C4-2B (cell line): ENCODE results near the gene RECQL.

Experiments
- H3K27ac ChIP-seq: fragments of 450-650 bp; 2 replicates; pipeline ENCODE4 v1.5.1; 2017
- ZFX ChIP-seq: fragments of 450-650 bp; IDR thresholded peaks from 2 replicates; pipeline ENCODE4 v1.6.1; 2017
- TF ChIP-seq, protein P1 (sequence below): fragments of 450-650 bp; conservative IDR thresholded peaks from 2 replicates; pipeline ENCODE4 v1.5.1; 2017; ENCODE audit warnings: mild to moderate bottlenecking

The RECQL gene

DNA sequence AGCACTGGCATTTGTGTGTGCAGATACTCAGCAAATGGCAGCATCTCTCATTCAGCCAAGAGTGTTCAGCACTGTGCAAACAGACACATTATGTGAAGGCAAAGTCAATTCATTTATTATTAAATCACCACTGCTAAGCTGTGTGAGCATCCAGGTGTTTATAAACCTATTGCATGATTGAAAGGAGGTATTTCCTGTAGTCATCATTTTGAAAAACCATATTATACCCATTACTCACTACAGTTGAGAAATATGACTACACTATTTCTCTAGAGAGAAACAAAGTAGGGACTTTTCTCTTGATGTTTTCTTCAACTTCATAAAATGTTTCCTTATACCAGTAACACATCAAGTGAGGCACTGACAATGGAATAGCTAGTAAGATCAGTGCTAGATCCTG is 38.4 kb upstream of the RECQL start:
- H3K27ac ChIP-seq, result no peak overlapping the region
- TF ChIP-seq ZFX, result no peak
- TF ChIP-seq, protein P1, sequence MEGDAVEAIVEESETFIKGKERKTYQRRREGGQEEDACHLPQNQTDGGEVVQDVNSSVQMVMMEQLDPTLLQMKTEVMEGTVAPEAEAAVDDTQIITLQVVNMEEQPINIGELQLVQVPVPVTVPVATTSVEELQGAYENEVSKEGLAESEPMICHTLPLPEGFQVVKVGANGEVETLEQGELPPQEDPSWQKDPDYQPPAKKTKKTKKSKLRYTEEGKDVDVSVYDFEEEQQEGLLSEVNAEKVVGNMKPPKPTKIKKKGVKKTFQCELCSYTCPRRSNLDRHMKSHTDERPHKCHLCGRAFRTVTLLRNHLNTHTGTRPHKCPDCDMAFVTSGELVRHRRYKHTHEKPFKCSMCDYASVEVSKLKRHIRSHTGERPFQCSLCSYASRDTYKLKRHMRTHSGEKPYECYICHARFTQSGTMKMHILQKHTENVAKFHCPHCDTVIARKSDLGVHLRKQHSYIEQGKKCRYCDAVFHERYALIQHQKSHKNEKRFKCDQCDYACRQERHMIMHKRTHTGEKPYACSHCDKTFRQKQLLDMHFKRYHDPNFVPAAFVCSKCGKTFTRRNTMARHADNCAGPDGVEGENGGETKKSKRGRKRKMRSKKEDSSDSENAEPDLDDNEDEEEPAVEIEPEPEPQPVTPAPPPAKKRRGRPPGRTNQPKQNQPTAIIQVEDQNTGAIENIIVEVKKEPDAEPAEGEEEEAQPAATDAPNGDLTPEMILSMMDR, result no peak

DNA sequence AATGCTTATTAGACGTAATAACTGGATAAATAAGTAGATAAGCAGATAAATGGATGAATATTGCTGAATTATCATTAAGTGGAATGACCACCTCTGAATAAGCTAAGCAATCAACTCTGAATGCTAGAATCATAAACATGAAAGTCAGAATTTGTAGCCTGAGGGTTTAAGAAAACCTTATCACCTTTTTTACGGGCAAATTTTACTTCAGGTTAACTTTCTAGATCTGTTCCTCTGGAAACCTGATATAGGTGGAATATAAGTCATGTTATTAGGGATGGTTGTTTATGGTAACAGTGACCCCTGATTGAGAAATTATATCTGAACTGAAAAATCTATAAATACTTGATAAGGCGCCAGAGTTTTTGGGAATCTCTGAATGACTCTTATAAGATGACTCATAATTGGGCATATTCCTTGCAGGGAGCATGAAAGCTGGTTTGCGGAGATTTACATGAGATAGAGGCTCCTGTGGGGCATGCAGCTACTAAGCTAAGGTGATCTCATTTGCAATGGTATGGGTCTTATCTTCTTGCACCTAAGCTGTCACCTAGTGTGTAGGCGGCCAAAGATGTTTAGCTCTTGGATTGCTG is 36.7 kb upstream of the RECQL start:
- no peak overlapping the region for H3K27ac ChIP-seq
- TF ChIP-seq ZFX, result no peak
- TF ChIP-seq, protein P1, result no peak

DNA sequence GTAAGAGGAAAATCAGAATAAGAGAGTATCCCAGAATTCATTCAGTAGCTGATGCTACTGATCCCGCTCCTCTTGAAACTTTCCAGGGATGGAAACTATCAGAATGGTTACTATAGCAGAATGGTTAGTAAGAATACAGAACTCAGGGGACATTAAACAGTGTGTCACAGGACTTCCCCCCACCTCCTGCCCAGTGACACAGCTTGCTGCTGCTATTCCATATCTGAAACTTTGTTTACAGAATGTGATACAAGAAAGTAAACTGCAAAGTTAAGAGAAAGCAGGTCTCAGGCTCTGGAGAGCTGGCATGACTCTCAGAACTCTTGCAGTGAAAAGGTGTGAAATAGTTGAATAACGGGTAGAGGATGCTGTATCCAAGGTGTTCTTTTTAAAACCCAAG is 28.0 kb upstream of the RECQL start:
- no peak overlapping the region for H3K27ac ChIP-seq
- no peak for TF ChIP-seq ZFX
- TF ChIP-seq, protein P1, result no peak

DNA sequence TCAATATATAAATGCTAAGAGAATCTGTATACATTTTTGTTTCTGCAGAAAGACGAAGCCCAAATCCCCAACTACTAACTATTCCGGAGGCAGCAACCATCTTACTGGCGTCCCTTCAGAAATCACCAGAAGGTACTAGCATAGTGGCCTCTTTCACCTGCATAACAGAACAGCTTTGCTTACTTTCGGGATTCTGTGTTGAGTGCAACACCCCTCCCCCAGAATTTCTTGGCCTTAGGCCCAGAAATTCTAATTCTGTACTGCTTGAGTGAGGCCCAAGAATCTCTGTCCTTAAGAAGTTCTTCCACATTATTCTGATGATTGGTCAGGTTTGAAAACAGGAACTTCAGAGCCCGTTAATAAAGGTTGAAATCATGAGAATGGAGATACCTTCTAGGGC is 27.5 kb upstream of the RECQL start:
- H3K27ac ChIP-seq, result no peak overlapping the region
- TF ChIP-seq, protein P1, result no peak

DNA sequence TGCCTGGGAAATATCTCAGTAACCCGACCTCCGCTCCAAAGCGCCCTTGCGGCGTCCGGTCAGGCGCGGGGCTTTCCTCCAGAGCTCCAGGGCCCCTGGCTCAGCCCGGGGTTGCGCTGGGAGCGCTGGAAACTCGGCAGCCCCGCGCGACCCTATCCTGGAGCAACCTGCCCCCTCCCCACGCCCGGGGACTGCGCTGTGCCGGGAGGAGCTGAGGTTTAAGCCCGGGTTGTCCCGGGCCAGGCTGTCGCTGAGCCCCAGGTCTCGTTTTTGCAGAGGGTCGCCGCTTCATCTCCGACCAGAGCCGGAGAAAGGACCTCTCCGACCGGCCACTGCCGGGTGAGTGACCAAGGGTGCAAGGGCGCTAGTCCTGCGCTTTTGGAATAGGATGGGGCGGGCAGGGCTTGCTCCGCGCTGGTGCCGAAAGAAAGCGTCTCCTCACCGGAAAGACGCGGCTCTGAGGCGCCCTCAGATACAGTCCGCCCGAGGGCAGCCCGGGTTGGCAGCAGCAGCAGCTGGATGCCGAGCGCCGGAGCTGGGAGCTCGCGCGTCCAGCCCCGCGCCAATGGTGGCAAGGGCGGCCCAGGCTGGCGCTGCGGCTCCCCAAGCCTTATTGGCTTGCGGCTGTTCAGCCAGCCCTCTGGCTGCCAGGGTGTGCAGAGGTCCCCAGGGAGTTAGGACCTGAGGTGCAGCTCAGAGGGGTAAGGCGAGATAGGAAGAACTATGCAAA is 26.2 kb upstream of the RECQL start:
- TF ChIP-seq, protein P1, result no peak
- no peak for TF ChIP-seq ZFX
- no peak overlapping the region for H3K27ac ChIP-seq

DNA sequence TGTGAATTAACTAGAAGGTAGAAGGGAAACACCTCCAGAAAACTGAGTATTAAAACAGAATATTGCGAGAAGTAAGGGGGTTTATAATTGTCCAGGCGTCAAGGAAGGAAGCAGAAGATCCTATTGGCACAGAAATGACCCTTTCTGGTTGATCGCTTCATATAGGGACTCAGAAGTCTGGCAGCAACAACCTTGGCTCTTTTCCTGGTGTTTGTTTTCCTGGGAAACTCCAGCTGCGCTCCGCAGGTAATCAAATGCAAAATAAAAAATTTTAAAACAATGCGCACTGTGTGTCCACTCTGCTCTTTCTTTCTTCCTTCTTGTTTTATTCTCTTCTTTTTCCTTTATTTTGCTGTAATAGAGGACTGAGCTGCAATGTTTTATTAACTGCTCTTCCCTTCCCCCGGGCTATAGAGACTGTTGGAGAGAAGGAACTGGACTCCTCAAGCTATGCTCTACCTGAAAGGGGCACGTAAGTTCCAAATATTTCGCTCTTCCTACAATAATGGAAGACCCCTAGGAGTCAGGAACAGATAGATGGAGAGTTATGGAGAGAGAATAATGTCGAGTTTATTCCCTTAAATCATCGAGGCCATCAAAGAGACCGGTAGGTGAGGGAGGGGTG is 25.4 kb upstream of the RECQL start:
- H3K27ac ChIP-seq, result no peak overlapping the region
- TF ChIP-seq, protein P1, result no peak
- TF ChIP-seq ZFX, result no peak

DNA sequence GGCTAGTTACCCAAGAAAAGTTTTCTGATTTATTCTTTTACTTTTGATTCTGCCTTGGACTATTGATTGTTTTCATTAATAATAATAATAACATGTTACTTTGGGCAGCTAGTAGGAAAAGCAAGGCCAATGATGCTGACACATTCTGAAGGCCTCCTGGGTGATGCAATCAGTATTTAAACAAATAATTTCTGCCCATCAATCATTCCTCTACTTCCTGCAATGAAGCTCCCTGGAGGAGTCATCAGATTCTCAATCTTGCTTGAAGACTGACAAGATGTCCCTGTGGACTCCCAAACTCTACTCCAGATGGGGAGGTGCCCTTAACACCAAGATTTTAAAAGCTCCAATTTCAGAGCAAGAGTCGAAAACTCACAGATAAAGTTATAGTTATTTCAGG is 24.6 kb upstream of the RECQL start, which contains the start of gene SPX:
TSS of gene SPX (plus strand) at position 244 of the 400 bp plus-strand sequence. CDS start 177 bp downstream, outside the sequence.
- H3K27ac ChIP-seq, result no peak within 1 kb of the TSS
- TF ChIP-seq, protein P1, result no peak
- TF ChIP-seq ZFX, result no peak
